DND-41 (cell line): ENCODE data around the gene MICAL2.

Experiments used
- CTCF ChIP-seq: IDR thresholded peaks from 2 replicates; pipeline ENCODE4 v1.5.1; 2012; ENCODE audit warnings: borderline replicate concordance, low read length, moderate library complexity, mild to moderate bottlenecking; ENCODE audit not compliant: poor library complexity, severe bottlenecking; ENCODE audit errors: extremely low read depth
- EZH2 ChIP-seq: IDR thresholded peaks from 3 replicates; pipeline ENCODE4 v1.6.1; 2012; ENCODE audit warnings: borderline replicate concordance, low read depth, mild to moderate bottlenecking, moderate library complexity, low read length, inconsistent platforms; ENCODE audit not compliant: severe bottlenecking

DNA sequence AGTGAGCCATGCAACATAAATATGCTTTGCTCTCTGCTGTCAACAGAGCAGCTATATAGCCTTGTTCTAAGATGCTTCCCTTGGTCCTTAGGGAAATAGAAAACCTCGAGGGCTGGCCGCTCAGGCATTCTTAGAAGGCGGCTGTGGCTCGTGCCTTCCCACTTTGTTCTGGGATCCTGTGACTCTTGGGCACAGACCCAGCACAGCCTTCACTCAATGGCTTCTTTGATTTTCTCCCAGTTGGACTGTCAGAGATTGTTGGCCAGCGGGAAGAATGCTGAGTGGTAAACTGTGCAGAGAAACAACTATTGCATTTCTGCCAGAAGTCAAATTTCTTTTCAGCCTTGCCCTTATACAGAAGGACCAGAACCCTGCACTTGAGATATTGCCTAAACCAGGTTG is 9.5 kb upstream of the MICAL2 start:
- TF ChIP-seq CTCF (no peak), EZH2 (no peak)
